Activated CD4-positive, alpha-beta memory T cell treated with anti-CD3 and anti-CD28 coated beads, Interleukin-2, amount 10 ng/mL, durations not matched to agents 7 days and 5 days (primary cell): ENCODE results near the gene UBE2L3. TPM values are rescaled to one million over a fixed set of nuclear protein-coding genes. Genes with fewer than 3 reads are reported as not detected.

ENCODE experiments used
- CTCF ChIA-PET: fragments of 350-600 bp; sonication (Branson Sonifier 250); formaldehyde crosslinking; loops from one replicate; lab custom pipeline; 2021; ENCODE audit warnings: antibody characterized with exemption, inconsistent platforms; lab: Charles Lee
- POLR2A ChIA-PET: fragments of 350-600 bp; sonication (Branson Sonifier 250); formaldehyde crosslinking; loops from one replicate; lab custom pipeline; 2021; ENCODE audit warnings: antibody characterized with exemption; lab: Charles Lee
- DNase-seq: peaks from one replicate; pipeline ENCODE4 v3.0.0-alpha.2; 2020
- H3K27ac Mint-ChIP-seq: one replicate; pipeline ENCODE4 v1.8.0; 2021; ENCODE audit warnings: mild to moderate bottlenecking, mixed read lengths
- H3K27me3 Mint-ChIP-seq: one replicate; pipeline ENCODE4 v1.8.0; 2021; ENCODE audit warnings: mixed read lengths
- H3K36me3 Mint-ChIP-seq: one replicate; pipeline ENCODE4 v1.8.0; 2021; ENCODE audit warnings: low read depth, mixed read lengths
- H3K4me1 Mint-ChIP-seq: one replicate; pipeline ENCODE4 v1.8.0; 2021; ENCODE audit warnings: mixed read lengths
- H3K4me3 Mint-ChIP-seq: one replicate; pipeline ENCODE4 v1.8.0; 2021; ENCODE audit warnings: mild to moderate bottlenecking, mixed read lengths
- H3K9me3 Mint-ChIP-seq: one replicate; pipeline ENCODE4 v1.8.0; 2021; ENCODE audit warnings: mixed read lengths
- total RNA-seq, 2 experiments: library from RNA; stranded (reverse); gene quantifications; one replicate each; pipeline ENCODE4 v1.2.3, GENCODE V29; 2021

The UBE2L3 gene
- total RNA-seq, 2 experiments from 2014 or later = 54.3 to 57.4 TPM

DNA sequence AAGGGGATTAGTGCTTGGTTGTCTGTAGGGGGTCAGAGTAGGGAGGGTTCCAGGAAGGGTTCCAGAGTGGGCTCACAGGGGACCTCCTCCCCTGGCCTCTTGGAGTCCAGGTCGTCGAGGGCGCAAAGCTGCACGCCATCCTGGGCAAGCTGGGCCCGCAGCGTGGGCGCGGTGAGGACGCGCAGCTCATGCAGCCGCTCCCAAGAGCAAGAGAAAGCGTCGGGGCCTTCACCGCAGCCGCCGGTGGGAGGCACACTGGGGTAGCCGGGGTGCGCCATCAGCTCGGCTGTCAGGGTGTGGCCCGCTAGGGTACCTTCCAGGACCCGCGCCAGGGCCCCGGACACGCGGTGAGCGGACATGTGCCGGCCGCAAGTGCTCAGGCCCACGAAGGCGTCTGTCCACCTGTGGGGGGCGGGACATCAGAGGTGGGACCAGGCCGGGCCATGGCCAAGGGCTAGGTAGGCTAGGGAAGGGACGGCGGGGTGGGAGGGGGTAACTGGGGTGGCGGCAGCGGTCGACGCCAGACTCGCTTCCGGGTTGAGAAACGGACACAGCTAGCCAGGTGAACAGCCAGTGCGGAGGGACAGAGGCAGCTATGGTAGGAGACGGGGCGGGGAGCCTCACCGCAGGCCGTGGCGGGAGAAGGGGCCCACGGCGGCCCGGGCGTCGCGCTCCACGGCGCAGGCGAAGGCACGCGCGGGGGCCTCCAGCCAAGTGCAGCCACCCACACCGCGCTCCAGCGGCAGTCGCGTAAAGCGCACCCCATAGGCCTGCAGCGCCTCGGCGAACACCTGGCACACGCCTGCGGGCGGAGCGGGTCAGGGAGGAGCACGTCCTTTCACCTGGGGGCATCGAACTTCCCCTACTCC lies 61.1 kb downstream of the UBE2L3 start:
- peaks cover 46% of the 10 kb centered on the region for H3K4me1 Mint-ChIP-seq

DNA sequence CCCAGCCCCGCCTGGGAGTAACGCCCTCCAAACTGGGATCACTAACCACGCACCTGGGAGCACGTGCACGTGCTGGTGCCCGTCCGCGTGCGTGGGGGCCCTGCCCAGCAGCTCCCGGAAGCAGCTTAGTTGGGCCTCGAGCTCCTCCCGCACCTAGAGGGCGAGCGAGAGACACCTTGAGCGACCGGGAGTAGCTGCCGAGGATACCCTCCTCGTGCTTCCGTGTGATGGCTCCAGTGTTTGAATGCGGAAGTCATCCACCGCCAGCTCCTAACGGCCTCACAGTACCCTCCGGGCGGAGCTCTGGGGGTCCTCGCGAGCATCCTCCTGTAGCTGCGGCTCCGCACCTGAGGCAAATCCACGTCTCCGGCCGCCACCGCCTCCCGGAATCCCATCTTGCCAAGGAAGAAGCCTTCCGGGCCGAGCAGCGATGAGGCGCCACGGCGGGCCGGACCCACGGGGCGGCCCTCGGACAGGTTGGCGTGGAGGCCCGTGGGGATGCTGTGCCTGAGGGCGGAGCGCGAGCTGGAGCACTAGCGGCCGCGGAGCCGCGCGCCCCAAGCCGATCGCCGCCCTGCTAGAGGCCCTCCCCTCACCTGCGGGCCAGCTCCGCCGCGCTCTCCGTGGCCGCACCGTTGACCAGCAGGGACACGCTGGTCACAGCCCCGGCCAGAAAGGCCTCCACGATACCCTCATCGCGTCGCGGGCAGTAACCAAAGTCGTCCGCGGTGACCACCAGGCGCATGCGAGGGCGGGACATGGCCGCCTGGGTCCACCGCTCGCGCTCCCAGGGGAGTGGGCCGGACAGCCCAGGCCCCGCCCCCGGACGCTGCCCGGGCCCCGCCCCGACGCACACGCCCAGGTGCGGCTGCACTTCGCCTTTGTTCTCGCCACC lies 62.0 kb downstream of the UBE2L3 start, which contains the start of gene YDJC:
TSS of gene YDJC (minus strand) at position 768 of the 895 bp plus-strand sequence. CDS start at position 760, 8 bp downstream.
- Mint-ChIP-seq H3K27ac (peak within 1 kb of the TSS; percentile 88), H3K27me3 (no peaks in the 10 kb centered on the region), H3K4me1 (peaks cover 46% of the 10 kb centered on the region), H3K9me3 (no peaks in the 10 kb centered on the region), H3K4me3 (peak within 1 kb of the TSS; percentile 87), H3K36me3 (peaks cover 27% of the 10 kb centered on the region)
- ChIA-PET CTCF (interaction anchor here (1.0 to 13.8 kb wide), 21 partner anchors 8 to 627 kb away, joined by 3 to 289 read pairs (median 6); partner anchors contain the start of genes PPIL2, PPM1F, SDF2L1 and UBE2L3), POLR2A (interaction anchor here (0.5 to 4.2 kb wide), 17 partner anchors 9 to 628 kb away, joined by 3 to 132 read pairs (median 5); partner anchors contain the start of genes PPIL2, SDF2L1, THAP7 and UBE2L3)
- peak; percentile 95 for DNase-seq

More for the DNA sequence above, 61.1 kb downstream of the UBE2L3 start:
- no peak for DNase-seq
- peak overlapping the region; percentile 87 for H3K4me3 Mint-ChIP-seq
- POLR2A ChIA-PET = interaction anchor here (0.6 to 4.2 kb wide), 13 partner anchors 11 to 61 kb away, joined by 3 to 132 read pairs (median 8); partner anchors contain the start of genes PPIL2, SDF2L1 and UBE2L3
- H3K27me3 Mint-ChIP-seq = no peaks in the 10 kb centered on the region
- no peaks in the 10 kb centered on the region for H3K9me3 Mint-ChIP-seq
- peaks cover 31% of the 10 kb centered on the region for H3K36me3 Mint-ChIP-seq
- peak overlapping the region; percentile 88 for H3K27ac Mint-ChIP-seq
- CTCF ChIA-PET = interaction anchor here (1.0 to 13.8 kb wide), 21 partner anchors 9 to 626 kb away, joined by 3 to 289 read pairs (median 6); partner anchors contain the start of genes PPIL2, PPM1F, SDF2L1 and UBE2L3

DNA sequence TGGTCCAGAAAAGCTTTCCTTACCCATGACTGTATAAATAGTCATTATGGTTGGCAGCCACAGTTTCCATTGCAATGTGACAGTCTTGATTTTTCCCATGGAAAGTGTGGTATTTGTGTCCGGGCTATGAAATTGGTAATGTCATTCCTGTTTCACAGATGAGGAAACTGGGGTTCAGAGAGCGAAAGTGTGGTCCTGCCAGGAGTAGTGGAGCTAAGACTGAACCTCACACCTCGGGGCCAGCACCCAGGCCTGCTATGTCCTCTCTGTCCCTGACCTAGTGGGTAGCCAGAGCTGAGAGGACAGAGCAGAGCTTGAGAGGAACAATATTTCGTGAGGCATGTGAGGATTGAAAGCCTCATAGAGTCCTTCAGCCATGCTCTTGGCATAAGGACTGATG lies 63.5 kb downstream of the UBE2L3 start:
- Mint-ChIP-seq H3K9me3 (no peaks in the 10 kb centered on the region), H3K36me3 (peaks cover 22% of the 10 kb centered on the region), H3K27me3 (no peaks in the 10 kb centered on the region), H3K4me1 (peaks cover 41% of the 10 kb centered on the region), H3K27ac (no peak overlapping the region), H3K4me3 (peak overlapping the region; percentile 2)
- ChIA-PET CTCF (interaction anchor here (0.6 to 13.8 kb wide), 7 partner anchors 12 to 1063 kb away, joined by 3 to 289 read pairs (median 4); partner anchors contain the start of gene SDF2L1), POLR2A (interaction anchor here (0.9 to 2.9 kb wide), 5 partner anchors 11 to 64 kb away, joined by 3 to 48 read pairs (median 24); partner anchors contain the start of genes PPIL2, SDF2L1 and UBE2L3)
- no peak for DNase-seq

DNA sequence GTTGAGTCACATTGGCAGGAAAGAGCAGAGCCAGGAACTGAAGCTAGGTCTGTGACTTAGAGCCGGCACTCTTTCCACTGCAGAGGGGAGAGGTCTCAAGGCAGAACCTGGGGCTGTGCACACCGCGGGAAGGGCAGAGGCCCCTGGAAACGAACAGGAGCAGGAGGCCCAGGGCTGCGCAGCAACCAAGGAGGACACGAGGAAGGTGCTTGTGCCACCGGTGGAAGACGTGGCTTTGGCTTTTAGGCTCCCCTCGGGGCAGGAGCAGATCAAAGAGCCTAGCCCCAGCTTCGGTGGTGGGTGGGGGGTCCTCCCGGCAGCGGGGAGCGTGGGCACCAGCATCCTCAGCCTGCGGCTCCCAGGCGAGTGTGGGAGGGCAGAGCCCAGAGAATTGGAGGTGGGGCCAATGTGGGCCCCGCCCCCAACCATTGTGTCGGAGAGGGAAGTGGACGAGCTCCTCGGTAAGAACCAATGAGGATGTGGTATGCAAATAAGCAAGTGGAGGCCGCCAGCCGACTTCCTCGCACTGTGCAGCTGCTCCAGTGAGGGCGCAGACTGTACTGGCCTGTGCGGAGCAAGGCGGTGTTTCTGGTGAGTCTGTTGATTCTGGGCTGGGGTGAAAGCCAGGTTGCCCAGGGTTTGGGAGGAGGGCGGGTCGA lies 64.9 kb downstream of the UBE2L3 start, which contains the start of gene CCDC116:
TSS of gene CCDC116 (plus strand) at position 524 of the 659 bp plus-strand sequence. CDS start 422 bp downstream, outside the sequence.
- Mint-ChIP-seq H3K4me1 (peaks cover 33% of the 10 kb centered on the region), H3K27ac (no peak within 1 kb of the TSS), H3K4me3 (no peak within 1 kb of the TSS), H3K27me3 (no peaks in the 10 kb centered on the region), H3K36me3 (peaks cover 12% of the 10 kb centered on the region), H3K9me3 (no peaks in the 10 kb centered on the region)
- CTCF ChIA-PET = interaction anchor here (1.0 to 13.8 kb wide), 2 partner anchors 9 to 11 kb away, joined by 3 to 289 read pairs; partner anchors contain the start of gene SDF2L1
- POLR2A ChIA-PET = interaction anchor here (1.0 to 2.8 kb wide), 4 partner anchors 10 to 64 kb away, joined by 3 to 48 read pairs (median 5); partner anchors contain the start of genes SDF2L1 and UBE2L3
- DNase-seq = peak; percentile 81

DNA sequence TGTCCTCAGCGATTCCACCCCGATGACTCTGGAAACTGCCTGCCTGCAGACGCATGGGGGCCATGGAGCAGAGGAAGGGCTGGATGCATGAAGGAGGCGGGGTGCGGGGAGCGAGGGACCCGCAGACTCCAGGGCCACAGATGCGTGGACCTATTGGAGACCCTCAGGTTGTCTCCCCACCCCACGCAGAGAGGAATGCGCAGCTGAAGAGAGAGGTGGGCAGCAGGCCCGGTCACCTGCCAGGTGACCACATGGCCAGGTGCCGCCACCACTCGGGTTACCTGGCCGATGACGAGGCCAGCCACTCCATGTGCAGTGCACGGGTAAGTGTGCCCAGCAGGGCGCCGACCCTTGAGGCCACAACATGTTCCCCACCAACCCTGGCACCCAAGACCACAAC lies 65.4 kb downstream of the UBE2L3 start:
- Mint-ChIP-seq H3K27ac (no peak overlapping the region), H3K9me3 (no peaks in the 10 kb centered on the region), H3K27me3 (no peaks in the 10 kb centered on the region), H3K4me3 (no peak overlapping the region), H3K4me1 (peaks cover 28% of the 10 kb centered on the region), H3K36me3 (peaks cover 7% of the 10 kb centered on the region)
- POLR2A ChIA-PET = interaction anchor here (1.0 to 2.8 kb wide), 4 partner anchors 9 to 19 kb away, joined by 3 to 48 read pairs (median 9); partner anchors contain the start of gene SDF2L1
- DNase-seq = no peak
- CTCF ChIA-PET = interaction anchor here (1.0 to 13.8 kb wide), 2 partner anchors 9 to 11 kb away, joined by 3 to 289 read pairs; partner anchors contain the start of gene SDF2L1

DNA sequence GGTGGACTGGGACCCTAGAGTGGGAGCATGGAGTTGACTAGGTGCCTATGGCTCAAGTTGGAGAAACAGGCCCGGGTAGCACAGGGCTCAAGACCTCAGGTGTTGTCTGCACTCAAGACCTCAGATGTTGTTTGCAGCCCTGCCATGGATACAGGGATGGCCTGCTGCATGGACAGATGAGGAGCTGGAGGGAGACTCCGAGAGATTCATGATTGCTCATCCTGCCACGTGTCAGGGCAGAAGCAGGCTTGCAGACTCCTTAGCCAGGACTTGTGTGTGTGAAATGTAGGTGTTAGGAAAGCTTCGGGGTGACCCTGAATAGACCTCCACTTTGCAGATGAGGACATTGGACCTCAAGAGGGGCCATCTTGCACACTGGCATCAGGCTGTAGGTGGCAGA lies 66.0 kb downstream of the UBE2L3 start:
- Mint-ChIP-seq H3K27me3 (no peaks in the 10 kb centered on the region), H3K4me1 (peaks cover 24% of the 10 kb centered on the region), H3K9me3 (no peaks in the 10 kb centered on the region), H3K36me3 (peaks cover 2% of the 10 kb centered on the region), H3K27ac (no peak overlapping the region), H3K4me3 (no peak overlapping the region)
- ChIA-PET POLR2A (interaction anchor here (1.3 kb wide), 1 partner anchor 9 kb away, joined by 13 read pairs; the partner anchor contains the start of gene SDF2L1), CTCF (interaction anchor here (13.8 kb wide), 1 partner anchor 10 kb away, joined by 289 read pairs; the partner anchor contains the start of gene SDF2L1)
- DNase-seq = no peak

DNA sequence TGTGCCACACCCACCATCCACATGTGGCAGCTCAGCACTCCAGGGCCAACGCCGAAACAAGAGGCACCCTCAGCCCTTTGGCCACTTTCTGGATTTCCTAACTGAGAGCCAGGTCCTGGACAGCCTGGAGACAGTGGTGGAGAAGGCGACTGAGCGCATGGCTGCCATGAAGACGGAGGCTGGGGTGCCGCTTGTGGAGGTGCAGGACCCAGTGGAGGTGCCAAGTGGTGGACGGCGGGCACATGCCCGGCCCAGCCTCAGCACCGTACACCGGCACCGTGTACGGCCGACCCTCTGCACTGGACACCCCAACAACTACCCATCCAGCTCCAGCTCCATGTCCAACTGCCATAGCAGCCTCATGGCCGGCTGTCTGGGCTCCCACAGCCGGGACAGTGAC lies 66.6 kb downstream of the UBE2L3 start:
- ChIA-PET CTCF (interaction anchor here (13.8 kb wide), 1 partner anchor 9 kb away, joined by 289 read pairs; the partner anchor contains the start of gene SDF2L1), POLR2A (interaction anchor here (1.3 kb wide), 1 partner anchor 8 kb away, joined by 13 read pairs; the partner anchor contains the start of gene SDF2L1)
- H3K27me3 Mint-ChIP-seq = no peaks in the 10 kb centered on the region
- no peak overlapping the region for H3K27ac Mint-ChIP-seq
- H3K4me3 Mint-ChIP-seq = no peak overlapping the region
- no peak for DNase-seq
- peaks cover 23% of the 10 kb centered on the region for H3K4me1 Mint-ChIP-seq
- H3K36me3 Mint-ChIP-seq = peaks cover 2% of the 10 kb centered on the region
- no peaks in the 10 kb centered on the region for H3K9me3 Mint-ChIP-seq

DNA sequence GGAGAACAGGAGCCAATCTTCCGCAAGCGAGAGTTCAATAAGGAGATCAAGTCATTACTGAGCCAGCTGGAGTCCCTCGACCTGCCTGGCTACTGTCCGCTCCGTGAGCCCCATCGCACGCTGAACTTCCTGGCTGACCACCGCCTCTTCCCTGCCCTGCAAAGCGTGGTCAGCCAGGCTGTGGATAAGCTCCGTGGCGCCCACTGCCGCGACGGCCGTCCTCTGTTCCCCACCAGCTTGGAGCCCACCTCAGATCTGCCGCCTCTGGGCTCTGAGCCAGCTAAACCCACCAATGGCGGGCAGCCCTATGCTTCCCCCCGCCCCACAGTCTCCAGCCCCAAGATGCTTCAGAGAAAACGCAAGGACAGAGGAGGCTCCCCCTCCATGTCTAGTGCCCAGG lies 67.3 kb downstream of the UBE2L3 start:
- H3K36me3 Mint-ChIP-seq = no peaks in the 10 kb centered on the region
- ChIA-PET POLR2A (interaction anchor here (0.9 kb wide), 1 partner anchor 8 kb away, joined by 4 read pairs; no protein-coding TSS in a partner anchor), CTCF (interaction anchor here (13.8 kb wide), 1 partner anchor 9 kb away, joined by 289 read pairs; the partner anchor contains the start of gene SDF2L1)
- H3K4me1 Mint-ChIP-seq = peaks cover 21% of the 10 kb centered on the region
- no peaks in the 10 kb centered on the region for H3K27me3 Mint-ChIP-seq
- H3K27ac Mint-ChIP-seq = no peak overlapping the region
- DNase-seq = no peak
- H3K4me3 Mint-ChIP-seq = no peak overlapping the region
- no peaks in the 10 kb centered on the region for H3K9me3 Mint-ChIP-seq

DNA sequence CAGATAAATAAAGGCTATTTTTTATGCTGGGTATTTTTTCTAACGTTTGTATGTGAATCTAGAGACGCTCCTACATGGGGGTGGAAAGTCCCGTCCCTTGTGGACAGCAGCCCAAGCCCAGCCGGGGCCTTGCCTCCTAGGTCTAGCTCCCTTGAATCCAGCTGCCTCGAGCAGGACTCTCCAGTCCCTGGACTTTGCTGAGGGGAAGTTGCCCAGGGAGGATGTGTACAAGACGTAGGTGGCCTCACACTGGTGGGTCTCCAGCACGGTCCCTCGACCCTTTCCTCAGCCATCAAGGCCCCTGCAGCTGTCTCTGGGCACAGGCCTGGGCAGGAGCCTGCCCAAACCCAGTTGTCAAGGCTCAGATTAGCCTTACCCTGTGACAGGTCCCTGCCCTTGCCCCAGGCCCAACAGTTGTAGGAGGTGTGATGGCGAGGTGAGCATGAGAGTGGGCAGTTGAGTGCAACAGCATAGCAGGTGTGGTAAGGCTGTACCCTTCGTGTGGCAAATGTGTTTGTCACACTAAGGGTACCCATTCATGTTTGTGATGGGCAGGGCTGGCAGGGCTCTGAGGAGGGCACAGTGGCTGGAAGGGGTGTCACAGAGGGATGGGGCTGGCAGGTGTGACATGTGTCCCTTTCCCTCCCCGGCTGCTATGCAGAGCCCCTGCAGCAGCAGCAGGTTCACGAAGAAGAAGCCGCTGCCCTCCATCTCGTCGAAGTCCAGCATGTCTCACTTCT lies 68.4 kb downstream of the UBE2L3 start:
- peaks cover 20% of the 10 kb centered on the region for H3K4me1 Mint-ChIP-seq
- POLR2A ChIA-PET = interaction anchor here (0.7 to 0.9 kb wide), 2 partner anchors 7 to 16 kb away, joined by 3 to 4 read pairs; no protein-coding TSS in a partner anchor
- no peak for DNase-seq
- no peaks in the 10 kb centered on the region for H3K9me3 Mint-ChIP-seq
- no peaks in the 10 kb centered on the region for H3K36me3 Mint-ChIP-seq
- CTCF ChIA-PET = interaction anchor here (13.8 kb wide), 1 partner anchor 8 kb away, joined by 289 read pairs; the partner anchor contains the start of gene SDF2L1
- H3K27me3 Mint-ChIP-seq = no peaks in the 10 kb centered on the region
- H3K4me3 Mint-ChIP-seq = no peak overlapping the region
- no peak overlapping the region for H3K27ac Mint-ChIP-seq

DNA sequence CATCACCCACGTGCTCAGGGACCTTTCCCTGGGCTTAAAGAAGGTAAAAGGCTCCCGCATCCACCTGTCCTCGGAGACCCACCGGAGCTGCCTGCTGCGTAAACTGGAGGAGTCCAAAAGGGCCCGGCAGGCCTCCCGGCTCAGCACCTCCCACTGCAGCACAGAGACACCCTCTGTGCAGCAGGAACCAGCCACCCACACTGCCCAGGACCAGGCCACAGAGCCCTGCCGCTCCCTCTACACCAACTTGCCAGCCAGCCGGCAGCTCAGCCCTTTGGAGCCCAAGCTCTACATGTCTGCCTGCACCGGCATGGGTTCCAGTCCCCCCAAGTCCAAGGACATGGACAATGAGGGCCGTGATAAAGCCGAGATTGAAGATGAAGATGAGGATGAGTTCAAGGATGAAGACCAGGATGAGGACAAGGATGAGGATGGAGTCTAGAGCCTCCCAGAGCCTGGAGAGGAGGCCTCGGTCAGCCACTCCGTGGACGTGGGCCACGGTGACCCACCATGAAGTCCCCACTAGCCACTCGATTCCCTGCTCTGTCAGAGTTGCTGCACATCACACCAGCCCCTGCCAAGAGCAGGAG lies 69.2 kb downstream of the UBE2L3 start:
- H3K27me3 Mint-ChIP-seq = no peaks in the 10 kb centered on the region
- CTCF ChIA-PET = interaction anchor here (0.6 to 13.8 kb wide), 4 partner anchors 7 to 71 kb away, joined by 3 to 289 read pairs (median 4); partner anchors contain the start of genes SDF2L1 and YDJC
- H3K4me1 Mint-ChIP-seq = peaks cover 19% of the 10 kb centered on the region
- no peak overlapping the region for H3K27ac Mint-ChIP-seq
- H3K36me3 Mint-ChIP-seq = no peaks in the 10 kb centered on the region
- H3K4me3 Mint-ChIP-seq = no peak overlapping the region
- DNase-seq = no peak
- POLR2A ChIA-PET = interaction anchor here (1.2 kb wide), 1 partner anchor 16 kb away, joined by 4 read pairs; no protein-coding TSS in a partner anchor
- no peaks in the 10 kb centered on the region for H3K9me3 Mint-ChIP-seq
